ENCODE measurements around the gene TCERG1L.

TCERG1L gene

DNA sequence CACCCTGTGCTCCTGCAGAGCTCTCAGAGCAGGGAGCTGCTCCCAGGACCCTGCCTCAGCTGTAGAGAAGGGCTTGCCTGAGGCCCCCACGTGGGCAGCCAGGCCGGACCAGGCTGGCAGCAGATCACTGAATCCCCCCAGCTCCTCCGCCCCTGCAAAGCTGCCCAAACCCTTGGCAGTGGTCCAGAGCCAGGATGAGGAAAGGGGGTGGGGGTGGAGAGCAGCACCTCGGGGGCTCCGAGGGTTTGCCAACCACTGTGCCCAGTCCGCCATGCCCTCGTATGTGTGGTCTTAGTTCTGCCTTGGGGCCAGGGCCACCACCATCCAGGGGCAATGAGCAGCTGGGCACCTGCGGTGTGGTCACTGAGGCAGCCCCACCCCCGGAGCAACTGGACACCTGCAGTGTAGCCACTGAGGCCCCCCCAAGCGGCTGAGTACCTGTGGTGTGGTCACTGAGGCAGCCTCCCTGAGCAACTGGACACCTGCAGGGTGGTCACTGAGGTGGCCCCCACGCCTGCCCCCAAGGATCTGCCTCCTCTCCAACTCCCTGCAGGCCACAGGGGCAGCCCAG, 90.8 kb downstream of the TCERG1L start:
- H3K4me1 ChIP-seq (ENCODE audit: insufficient read depth, low read length), result no peaks in the 10 kb centered on the region
- no peak overlapping the region for H3K4me3 ChIP-seq (ENCODE audit: low read length)
- H3K27me3 ChIP-seq (ENCODE audit: insufficient read depth, low read length), result no peaks in the 10 kb centered on the region
- H2AFZ ChIP-seq (ENCODE audit: low read depth, low read length), result no peak overlapping the region
- no peaks in the 10 kb centered on the region for H3K36me3 ChIP-seq (ENCODE audit: insufficient read depth, low read length)
- no peaks in the 10 kb centered on the region for H3K9me3 ChIP-seq (ENCODE audit: low read length)

DNA sequence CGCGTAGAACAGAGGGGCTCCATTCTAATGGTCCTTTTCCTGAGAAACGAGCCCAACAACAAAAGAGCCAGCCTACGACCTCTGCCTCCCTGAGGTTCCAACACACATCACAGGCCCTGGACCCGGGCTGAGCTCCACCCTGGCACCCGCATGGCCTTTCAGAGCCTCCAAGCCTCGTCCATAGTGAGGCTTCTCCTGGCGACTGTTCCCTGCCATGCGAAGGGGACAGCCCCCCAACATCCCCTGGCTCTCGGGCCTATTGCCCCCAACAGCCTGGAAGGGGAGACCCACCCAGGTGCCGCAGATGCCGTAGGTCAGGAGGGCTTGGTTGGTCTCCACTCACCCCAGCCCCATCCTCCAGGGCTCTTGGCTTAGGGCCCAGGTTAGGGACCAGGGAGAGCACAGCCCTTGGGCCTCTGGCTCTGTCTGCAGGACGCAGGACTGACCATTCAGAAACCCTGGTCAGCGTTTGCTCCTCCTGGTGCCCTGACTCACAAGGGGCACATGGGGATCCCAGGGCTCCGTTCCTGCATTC, 91.5 kb downstream of the TCERG1L start:
- Histone ChIP-seq H3K36me3 (ENCODE audit: insufficient read depth, low read length) (no peaks in the 10 kb centered on the region), H3K27me3 (ENCODE audit: insufficient read depth, low read length) (no peaks in the 10 kb centered on the region), H2AFZ (ENCODE audit: low read depth, low read length) (no peak overlapping the region), H3K9me3 (ENCODE audit: low read length) (no peaks in the 10 kb centered on the region), H3K4me1 (ENCODE audit: insufficient read depth, low read length) (no peaks in the 10 kb centered on the region), H3K4me3 (ENCODE audit: low read length) (no peak overlapping the region)

DNA sequence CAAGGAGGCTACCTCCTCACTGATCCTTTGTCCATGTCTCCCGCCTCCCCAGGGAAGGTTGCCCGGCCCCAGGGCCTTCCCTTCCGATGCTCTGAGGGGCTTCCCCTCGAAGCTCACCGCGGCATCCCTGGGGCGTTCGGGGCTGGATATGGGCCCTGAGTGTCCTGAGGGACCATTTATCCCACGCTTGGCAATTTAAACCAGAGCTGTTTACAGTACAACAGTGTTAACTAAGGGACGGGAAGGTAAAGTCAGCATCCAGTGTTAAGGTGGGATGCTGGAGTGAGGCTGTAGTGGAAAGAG, 92.0 kb downstream of the TCERG1L start:
- no peaks in the 10 kb centered on the region for H3K4me1 ChIP-seq (ENCODE audit: insufficient read depth, low read length)
- H3K9me3 ChIP-seq (ENCODE audit: low read length), result no peaks in the 10 kb centered on the region
- H3K27me3 ChIP-seq (ENCODE audit: insufficient read depth, low read length), result no peaks in the 10 kb centered on the region
- no peaks in the 10 kb centered on the region for H3K36me3 ChIP-seq (ENCODE audit: insufficient read depth, low read length)
- no peak overlapping the region for H2AFZ ChIP-seq (ENCODE audit: low read depth, low read length)
- H3K4me3 ChIP-seq (ENCODE audit: low read length), result no peak overlapping the region

DNA sequence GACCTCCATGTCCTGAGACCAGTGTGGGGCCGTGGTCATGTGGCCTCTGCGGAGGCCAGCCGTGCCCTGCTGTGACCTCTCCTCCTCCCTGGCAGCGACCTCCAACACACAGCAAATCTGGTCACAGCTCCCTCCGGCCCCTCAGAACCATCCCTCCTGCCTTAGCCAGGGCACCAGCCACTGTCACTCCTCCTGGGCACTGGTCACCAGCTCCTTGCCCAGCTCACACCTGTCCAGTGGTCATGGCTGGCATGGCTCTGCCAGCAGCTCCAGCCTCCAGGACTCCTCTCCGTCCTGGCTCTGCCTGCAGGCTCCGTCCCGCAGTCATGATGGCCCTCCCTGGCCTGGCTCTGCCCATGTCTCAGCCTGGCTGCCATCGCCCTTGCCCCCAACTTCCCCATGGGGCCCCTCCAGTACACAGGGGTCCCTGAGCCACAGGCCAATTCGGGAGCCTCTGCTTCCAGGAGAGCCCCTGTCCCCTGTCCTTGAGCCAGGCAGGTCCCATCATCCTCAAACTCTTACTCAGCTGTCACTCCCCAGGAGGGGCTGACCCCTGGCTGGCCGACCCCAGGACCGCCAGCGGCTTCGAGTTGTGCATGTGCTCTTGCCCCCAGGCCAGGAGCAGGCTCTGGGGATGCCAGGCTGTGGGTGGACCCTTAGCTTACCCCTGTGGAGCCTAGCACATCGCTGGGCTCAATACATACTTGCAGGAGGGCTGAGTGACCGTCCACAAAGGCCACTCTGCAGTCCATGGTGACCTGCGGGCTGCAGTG, 92.5 kb downstream of the TCERG1L start:
- no peaks in the 10 kb centered on the region for H3K27me3 ChIP-seq (ENCODE audit: insufficient read depth, low read length)
- H3K4me1 ChIP-seq (ENCODE audit: insufficient read depth, low read length), result no peaks in the 10 kb centered on the region
- no peak overlapping the region for H2AFZ ChIP-seq (ENCODE audit: low read depth, low read length)
- no peaks in the 10 kb centered on the region for H3K9me3 ChIP-seq (ENCODE audit: low read length)
- no peaks in the 10 kb centered on the region for H3K36me3 ChIP-seq (ENCODE audit: insufficient read depth, low read length)
- no peak overlapping the region for H3K4me3 ChIP-seq (ENCODE audit: low read length)

DNA sequence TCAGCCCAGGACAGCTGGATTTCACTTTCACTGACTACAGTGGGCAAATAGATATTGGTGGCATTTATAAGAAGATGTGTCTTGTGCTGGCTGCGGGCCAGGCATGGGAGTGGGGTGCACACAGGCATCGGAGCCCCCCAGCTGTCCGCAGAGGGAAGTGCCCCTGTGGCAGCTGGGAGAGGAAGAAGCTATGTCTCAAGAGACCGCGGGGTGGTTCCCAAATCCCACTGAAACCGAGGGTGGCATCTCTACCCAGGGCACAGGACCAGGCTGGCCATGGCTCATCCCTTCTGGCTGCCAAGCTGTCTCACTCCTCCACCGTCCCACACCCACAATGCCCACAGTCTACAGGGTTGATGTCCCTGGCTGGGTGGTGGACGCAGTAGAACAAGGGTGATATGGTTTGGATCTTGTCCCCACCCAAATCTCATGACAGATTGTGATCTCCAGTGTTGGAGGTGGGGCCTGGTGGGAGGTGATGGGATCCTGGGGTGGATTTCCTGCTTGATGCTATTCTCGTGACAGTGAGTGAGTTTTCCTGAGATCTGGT, 94.8 kb downstream of the TCERG1L start:
- H3K4me1 ChIP-seq (ENCODE audit: insufficient read depth, low read length), result no peaks in the 10 kb centered on the region
- H2AFZ ChIP-seq (ENCODE audit: low read depth, low read length), result no peak overlapping the region

DNA sequence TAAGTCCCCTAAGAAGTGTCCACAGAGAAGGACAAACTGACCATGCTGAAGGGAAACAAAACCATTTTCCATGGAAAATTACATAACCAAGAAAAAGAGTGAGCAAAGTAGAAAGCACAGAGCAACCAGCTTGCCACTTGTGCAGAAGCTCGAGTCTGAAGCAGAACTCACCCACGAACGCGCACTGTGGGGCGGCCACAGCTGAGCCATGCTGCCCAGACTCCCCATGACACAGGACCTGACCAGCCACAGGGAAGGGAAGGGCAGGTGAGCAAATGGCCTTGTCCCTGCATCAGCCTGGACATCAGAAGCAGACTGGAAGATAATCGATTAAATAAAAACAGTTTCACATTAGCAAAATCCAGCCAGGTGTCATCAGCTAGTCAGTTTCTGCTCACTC, 95.7 kb downstream of the TCERG1L start:
- Histone ChIP-seq H3K9me3 (ENCODE audit: low read length) (no peaks in the 10 kb centered on the region), H3K4me1 (ENCODE audit: insufficient read depth, low read length) (no peaks in the 10 kb centered on the region), H2AFZ (ENCODE audit: low read depth, low read length) (no peak overlapping the region), H3K27me3 (ENCODE audit: insufficient read depth, low read length) (no peaks in the 10 kb centered on the region), H3K4me3 (ENCODE audit: low read length) (no peak overlapping the region), H3K36me3 (ENCODE audit: insufficient read depth, low read length) (no peaks in the 10 kb centered on the region)

More for the DNA sequence above, 94.8 kb downstream of the TCERG1L start:
- H3K9me3 ChIP-seq (ENCODE audit: low read length), result no peaks in the 10 kb centered on the region
- no peaks in the 10 kb centered on the region for H3K36me3 ChIP-seq (ENCODE audit: insufficient read depth, low read length)
- H3K27me3 ChIP-seq (ENCODE audit: insufficient read depth, low read length), result no peaks in the 10 kb centered on the region
- H3K4me3 ChIP-seq (ENCODE audit: low read length), result no peak overlapping the region

DNA sequence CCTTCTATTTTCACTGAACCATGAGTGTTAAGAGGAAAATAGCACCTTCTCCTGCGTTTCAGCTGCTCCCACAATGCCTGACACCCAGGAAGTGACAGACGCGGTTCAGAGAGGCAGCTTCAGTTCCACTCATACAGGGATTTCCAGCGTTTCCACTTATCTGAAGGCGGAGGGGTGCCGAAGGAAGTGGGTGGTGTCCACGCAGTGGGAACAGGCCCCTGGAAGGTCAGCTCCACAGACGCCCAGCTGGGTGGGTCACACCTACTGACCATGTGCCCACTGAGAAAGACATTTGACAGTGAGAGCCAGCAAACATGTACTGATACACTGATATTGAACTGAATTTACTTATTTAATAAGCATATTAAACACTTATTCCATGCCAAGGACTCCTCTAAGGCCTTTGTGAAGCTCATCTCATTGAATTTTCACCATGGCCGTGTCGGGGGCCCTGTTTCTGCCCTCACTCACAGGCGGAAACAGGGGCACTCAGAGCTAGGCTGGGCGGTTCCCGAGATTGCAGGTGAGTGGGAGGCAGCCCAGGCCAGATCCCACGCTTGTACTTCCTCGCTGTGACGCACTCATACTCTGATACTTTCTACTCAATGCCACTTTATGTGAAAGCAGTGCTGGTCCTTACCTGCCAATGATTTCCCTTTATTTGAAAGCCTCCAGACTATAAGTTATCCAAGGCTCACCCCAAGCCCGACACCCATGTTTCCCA, 96.8 kb downstream of the TCERG1L start:
- Histone ChIP-seq H2AFZ (ENCODE audit: low read depth, low read length) (no peak overlapping the region), H3K4me1 (ENCODE audit: insufficient read depth, low read length) (no peaks in the 10 kb centered on the region), H3K27me3 (ENCODE audit: insufficient read depth, low read length) (no peaks in the 10 kb centered on the region), H3K9me3 (ENCODE audit: low read length) (no peaks in the 10 kb centered on the region), H3K4me3 (ENCODE audit: low read length) (no peak overlapping the region), H3K36me3 (ENCODE audit: insufficient read depth, low read length) (no peaks in the 10 kb centered on the region)

DNA sequence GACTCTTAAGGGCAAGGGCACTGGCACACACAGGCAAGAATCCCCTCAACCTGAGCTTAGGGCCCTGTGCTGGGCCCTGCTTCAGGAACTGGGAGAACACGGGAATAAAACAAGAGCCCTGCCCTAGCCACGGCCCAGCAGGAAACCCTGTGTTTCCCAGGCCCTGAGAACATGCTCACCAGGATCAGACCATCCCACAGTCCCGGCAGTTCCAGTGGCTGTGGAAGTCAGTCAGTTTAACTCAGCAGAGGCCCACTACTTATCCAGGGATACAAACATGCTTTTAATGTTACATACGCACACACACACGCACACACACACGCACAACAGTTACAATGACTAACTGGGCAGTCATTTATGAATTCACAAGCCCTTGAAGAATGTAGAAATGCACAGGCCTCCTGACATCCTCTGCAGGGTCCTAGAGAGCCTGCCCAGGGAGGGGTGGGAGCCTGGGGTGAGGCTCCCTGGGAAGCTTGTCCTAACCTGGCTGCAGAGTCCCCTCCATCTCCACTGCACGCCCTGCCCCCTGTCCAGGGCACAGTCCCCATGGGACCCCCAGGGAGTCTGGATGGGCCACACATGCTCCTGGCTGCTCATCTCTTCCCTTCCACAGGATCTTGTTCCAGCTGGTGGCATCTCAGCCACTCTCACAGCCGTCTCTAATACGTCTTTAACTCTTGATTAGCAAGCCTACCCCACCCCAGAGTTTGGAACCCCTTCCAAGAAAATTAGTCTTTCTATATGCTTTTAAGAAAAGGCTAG, 97.6 kb downstream of the TCERG1L start:
- no peak overlapping the region for H2AFZ ChIP-seq (ENCODE audit: low read depth, low read length)
- no peaks in the 10 kb centered on the region for H3K4me1 ChIP-seq (ENCODE audit: insufficient read depth, low read length)
- H3K27me3 ChIP-seq (ENCODE audit: insufficient read depth, low read length), result no peaks in the 10 kb centered on the region
- no peak overlapping the region for H3K4me3 ChIP-seq (ENCODE audit: low read length)
- H3K9me3 ChIP-seq (ENCODE audit: low read length), result no peaks in the 10 kb centered on the region
- H3K36me3 ChIP-seq (ENCODE audit: insufficient read depth, low read length), result no peaks in the 10 kb centered on the region

DNA sequence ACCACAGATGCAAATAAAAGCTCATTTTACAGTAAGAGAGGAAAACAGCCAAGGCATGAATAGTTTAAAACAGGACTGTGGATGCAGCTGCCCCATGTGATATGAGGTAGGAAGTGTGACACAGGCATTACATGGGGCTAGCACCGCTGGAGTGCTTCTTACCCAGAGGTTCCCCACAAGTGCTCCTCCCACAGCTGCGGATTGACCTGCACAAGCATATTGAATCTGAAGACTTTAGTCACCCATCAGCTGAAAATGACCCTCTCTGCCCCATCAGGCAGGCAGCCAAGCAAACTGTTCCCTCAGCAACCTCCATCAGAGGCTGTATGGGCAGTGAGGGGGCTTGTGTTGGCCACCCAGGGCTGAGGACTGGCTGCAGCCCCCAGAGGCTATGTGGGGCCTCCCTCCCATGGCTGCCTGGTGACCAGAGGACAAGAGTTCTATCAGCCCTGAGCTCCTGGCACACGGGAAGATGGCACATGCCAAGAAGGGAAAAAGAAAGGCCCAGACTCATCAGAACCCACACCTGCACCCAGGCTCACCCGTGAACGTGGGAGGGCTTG, 98.7 kb downstream of the TCERG1L start:
- no peak overlapping the region for H3K4me3 ChIP-seq (ENCODE audit: low read length)
- H3K9me3 ChIP-seq (ENCODE audit: low read length), result no peaks in the 10 kb centered on the region
- H3K27me3 ChIP-seq (ENCODE audit: insufficient read depth, low read length), result no peaks in the 10 kb centered on the region
- H3K36me3 ChIP-seq (ENCODE audit: insufficient read depth, low read length), result no peaks in the 10 kb centered on the region
- H2AFZ ChIP-seq (ENCODE audit: low read depth, low read length), result no peak overlapping the region
- no peaks in the 10 kb centered on the region for H3K4me1 ChIP-seq (ENCODE audit: insufficient read depth, low read length)

DNA sequence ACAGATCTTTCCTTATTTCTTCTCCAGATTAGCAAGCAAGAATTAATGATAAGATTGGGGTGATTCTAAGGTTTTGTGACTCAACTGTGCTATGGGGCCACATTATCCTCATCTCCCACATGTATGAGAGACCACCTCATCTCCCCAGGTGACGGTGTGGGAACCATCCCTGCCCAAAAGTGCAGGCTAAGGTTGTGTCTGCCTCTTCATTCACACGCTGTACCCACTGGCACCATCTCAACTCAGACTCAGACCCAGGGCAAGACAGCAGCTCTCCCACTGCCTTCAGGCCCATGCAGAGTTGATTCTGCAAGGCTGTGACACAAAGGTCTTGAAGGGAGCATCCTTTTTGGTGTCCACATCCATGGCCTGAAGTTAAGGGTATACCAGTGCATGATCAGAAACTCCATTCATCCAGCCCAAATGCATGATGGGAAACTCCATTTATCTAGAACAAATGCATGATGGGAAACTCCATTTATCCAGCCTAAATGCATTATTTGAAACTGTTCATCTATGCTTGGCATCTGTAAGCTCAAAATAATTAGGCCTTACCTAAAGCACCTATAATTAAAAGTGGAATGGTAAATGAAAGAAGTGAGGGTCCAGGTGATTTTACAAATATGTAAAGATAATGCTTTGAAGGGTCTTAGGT, 99.4 kb downstream of the TCERG1L start:
- H2AFZ ChIP-seq (ENCODE audit: low read depth, low read length), result no peak overlapping the region
- H3K9me3 ChIP-seq (ENCODE audit: low read length), result no peaks in the 10 kb centered on the region
- no peak overlapping the region for H3K4me3 ChIP-seq (ENCODE audit: low read length)
- no peaks in the 10 kb centered on the region for H3K36me3 ChIP-seq (ENCODE audit: insufficient read depth, low read length)
- H3K27me3 ChIP-seq (ENCODE audit: insufficient read depth, low read length), result no peaks in the 10 kb centered on the region
- no peaks in the 10 kb centered on the region for H3K4me1 ChIP-seq (ENCODE audit: insufficient read depth, low read length)

DNA sequence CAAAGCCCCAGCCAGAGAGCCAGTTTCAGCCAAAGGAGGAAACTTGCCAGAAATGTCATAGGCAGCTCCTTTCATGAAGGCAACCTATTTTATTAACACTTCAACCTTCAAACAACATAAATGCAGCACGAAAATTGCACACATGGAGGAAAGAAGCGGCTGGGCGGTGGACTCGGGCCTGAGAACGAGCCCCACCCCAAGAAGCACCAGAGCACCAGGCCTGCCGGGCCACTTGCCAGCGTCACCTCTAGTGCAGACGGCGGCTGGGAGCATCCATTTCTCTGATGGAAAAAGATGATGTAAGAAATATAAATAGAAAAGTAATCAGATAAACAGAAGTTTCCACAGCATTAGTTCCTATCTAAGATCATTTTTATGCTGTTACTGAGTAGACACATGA, 100.0 kb downstream of the TCERG1L start:
- H3K9me3 ChIP-seq (ENCODE audit: low read length), result no peaks in the 10 kb centered on the region
- H2AFZ ChIP-seq (ENCODE audit: low read depth, low read length), result no peak overlapping the region
- H3K4me1 ChIP-seq (ENCODE audit: insufficient read depth, low read length), result no peaks in the 10 kb centered on the region
- no peaks in the 10 kb centered on the region for H3K36me3 ChIP-seq (ENCODE audit: insufficient read depth, low read length)
- no peak overlapping the region for H3K4me3 ChIP-seq (ENCODE audit: low read length)
- H3K27me3 ChIP-seq (ENCODE audit: insufficient read depth, low read length), result no peaks in the 10 kb centered on the region

DNA sequence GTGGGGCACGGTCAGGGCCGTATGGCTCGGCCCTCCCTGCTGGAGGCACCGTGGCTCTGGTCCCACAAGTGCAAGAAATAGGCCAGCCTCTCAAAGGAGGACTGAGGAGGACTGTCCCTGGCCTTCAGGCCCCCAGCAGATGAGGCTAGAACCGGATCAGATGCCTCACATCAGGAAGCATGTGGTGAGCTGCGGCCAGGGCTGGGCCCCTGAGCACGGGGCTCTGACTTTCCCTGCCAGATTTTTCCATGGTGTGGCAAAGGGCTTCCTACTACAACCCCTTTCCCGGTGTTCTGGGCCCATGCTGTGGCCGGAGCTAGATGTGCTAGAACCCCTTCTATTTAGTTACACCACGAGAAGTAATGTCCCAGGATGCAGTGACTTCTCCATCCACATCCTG, 100.4 kb downstream of the TCERG1L start:
- Histone ChIP-seq H3K27me3 (ENCODE audit: insufficient read depth, low read length) (no peaks in the 10 kb centered on the region), H3K36me3 (ENCODE audit: insufficient read depth, low read length) (no peaks in the 10 kb centered on the region), H2AFZ (ENCODE audit: low read depth, low read length) (no peak overlapping the region), H3K4me1 (ENCODE audit: insufficient read depth, low read length) (no peaks in the 10 kb centered on the region), H3K9me3 (ENCODE audit: low read length) (no peaks in the 10 kb centered on the region), H3K4me3 (ENCODE audit: low read length) (no peak overlapping the region)

All from neuron (in vitro differentiated cells).